Sigmoid colon (tissue), 3 donors: Measurements from ENCODE around the gene ATP10A.

Source experiments
- CTCF ChIP-seq, 4 experiments: fragments of 450-650 bp in 3 of 4; fragments of 200-600 bp in 1 of 4; IDR thresholded peaks; one replicate each; pipeline ENCODE4 v1.5.1; 2016 to 2019; ENCODE audit warnings: antibody characterized with exemption in 4 of 4, mild to moderate bottlenecking in 3 of 4, moderate library complexity in 2 of 4
- POLR2A ChIP-seq, 2 donors: fragments of 450-650 bp; IDR thresholded peaks; one replicate each; pipeline ENCODE4 v1.6.1; 2016; ENCODE audit warnings: antibody characterized with exemption in 2 of 2, mild to moderate bottlenecking in 2 of 2, moderate library complexity in 2 of 2

GRCh38 chr15:25718169-25718536 is 145.0 kb downstream of the ATP10A start:
- TF ChIP-seq CTCF (IDR thresholded peaks at IDR 0.05): no peak
- TF ChIP-seq POLR2A (IDR thresholded peaks at IDR 0.05): no peak
